Lung (tissue), 12 donors: ENCODE measurements around the gene STAC3. TPM values are rescaled to one million over a fixed set of nuclear protein-coding genes. Genes with fewer than 3 reads are reported as not detected.

Experiments
- ATAC-seq: fragments of 200-7000 bp; cut with Tn5 transposase; one replicate; pipeline ENCODE4 v1.9.1; 2020; ENCODE audit warnings: moderate number of reproducible peaks; ENCODE audit not compliant: insufficient read depth, low FRiP score
- DNase-seq, 3 donors: peaks; one replicate each; pipeline ENCODE4 v3.0.0-alpha.2; 2013 to 2017
- H3K27ac ChIP-seq, 2 donors: one replicate each; pipeline ENCODE4 v1.5.1; 2013; ENCODE audit warnings: mild to moderate bottlenecking in 2 of 2, moderate library complexity in 2 of 2, control low read depth in 1 of 2, inconsistent platforms in 1 of 2, low read depth in 1 of 2, low read length in 1 of 2
- H3K27me3 ChIP-seq, 3 donors: one replicate each; pipeline ENCODE4 v1.5.1; 2013; ENCODE audit warnings: low read length in 2 of 3; ENCODE audit not compliant: control insufficient read depth in 3 of 3, insufficient read depth in 3 of 3
- H3K36me3 ChIP-seq, 4 donors: one replicate each; pipeline ENCODE4 v1.5.1; 2013; ENCODE audit warnings: low read length in 4 of 4, mild to moderate bottlenecking in 1 of 4, moderate library complexity in 1 of 4; ENCODE audit not compliant: control insufficient read depth in 4 of 4, insufficient read depth in 4 of 4
- H3K4me1 ChIP-seq, 5 donors: one replicate each; pipeline ENCODE4 v1.5.1; 2013; ENCODE audit warnings: low read length in 5 of 5, mild to moderate bottlenecking in 2 of 5, moderate library complexity in 1 of 5; ENCODE audit not compliant: control insufficient read depth in 5 of 5, insufficient read depth in 5 of 5
- H3K4me3 ChIP-seq: one replicate; pipeline ENCODE4 v1.5.1; 2013; ENCODE audit warnings: mild to moderate bottlenecking, control low read depth, moderate library complexity
- H3K9ac ChIP-seq, 2 donors: one replicate each; pipeline ENCODE4 v1.5.1; 2013; ENCODE audit warnings: low read length in 2 of 2, control low read depth in 1 of 2; ENCODE audit not compliant: insufficient read depth in 1 of 2
- H3K9me3 ChIP-seq, 4 donors: one replicate each; pipeline ENCODE4 v1.5.1; 2013; ENCODE audit warnings: low read length in 3 of 4, mild to moderate bottlenecking in 1 of 4, moderate library complexity in 1 of 4; ENCODE audit not compliant: control insufficient read depth in 4 of 4, insufficient read depth in 3 of 4
- CTCF ChIP-seq: IDR thresholded peaks from 2 replicates; pipeline ENCODE4 v1.5.1; 2012; ENCODE audit warnings: mild to moderate bottlenecking; ENCODE audit errors: control extremely low read depth, extremely low read depth
- WGBS, 2 donors: extraction: QIAGEN DNeasy Blood & Tissue Kit; methylation state at CpG; one replicate each; pipeline ENCODE4 v1.1.7; 2013; 5-methylcytosine and 5-hydroxymethylcytosine counted together
- polyA plus RNA-seq, 2 donors: library from polyadenylated mRNA; stranded (reverse); fragments of 200-250 nt; gene quantifications; one replicate each; pipeline ENCODE4 v1.2.1, GENCODE V29; 2013
- total RNA-seq, 2 donors: library from RNA; depleted of rRNA in 1 of 2; stranded (reverse); fragments of >200 nt in 1 of 2; gene quantifications; one replicate each; pipeline ENCODE4 v1.2.1, GENCODE V29; 2014 to 2021
- donor health status: control.
- donor health status: control.
- donor health status: Bipolar disorder and iron deficiency.
- donor health status: healthy.
- donor health status: DM: yes; HTN: yes; CAD: no.

STAC3 gene
- total and polyA plus RNA-seq, 4 donors, result 1.7 to 7.4 (median 6.4) TPM

- Histone ChIP-seq H3K4me3 (no peak within 1 kb of the TSS), H3K27ac (no peak within 1 kb of the TSS), H3K9ac (no peak within 1 kb of the TSS), H3K36me3 (peaks cover 0 to 11% (median 4%) of the 10 kb centered on the region in 4 donors), H3K4me1 (peaks cover 0 to 36% (median 12%) of the 10 kb centered on the region in 5 donors), H3K27me3 (peaks cover 2 to 55% (median 39%) of the 10 kb centered on the region in 3 donors), H3K9me3 (no peaks in the 10 kb centered on the region)
- ATAC-seq (no peak), DNase-seq (peak in 1 of 3 donors; percentile 38)
- WGBS, 2 donors, result 1 to 4% methylated on average over 54 to 102 of the region's 102 CpGs
- no peak for TF ChIP-seq CTCF
These were observed 34.7 kb downstream of the STAC3 start, which contains the start of gene NXPH4 for GRCh38 chr12:57216014-57216911. TSS of gene NXPH4 (plus strand) at chr12:57216794. CDS start at chr12:57216970, 176 bp downstream.

GRCh38 chr12:57215668-57216013, 35.3 kb downstream of the STAC3 start:
- WGBS, 2 donors, result 16 to 18% methylated on average over 7 of the region's 7 CpGs
- Histone ChIP-seq H3K9ac (no peak overlapping the region), H3K27me3 (peaks cover 0 to 48% (median 33%) of the 10 kb centered on the region in 3 donors), H3K9me3 (no peaks in the 10 kb centered on the region), H3K4me1 (peaks cover 0 to 36% (median 12%) of the 10 kb centered on the region in 5 donors), H3K27ac (no peak overlapping the region), H3K36me3 (peaks cover 0 to 18% (median 7%) of the 10 kb centered on the region in 4 donors), H3K4me3 (no peak overlapping the region)
- TF ChIP-seq CTCF, result no peak
- ATAC-seq (no peak), DNase-seq (no peak)

- DNase-seq (no peak), ATAC-seq (no peak)
- Histone ChIP-seq H3K27me3 (peaks cover 0 to 45% (median 30%) of the 10 kb centered on the region in 3 donors), H3K4me1 (peaks cover 0 to 36% (median 12%) of the 10 kb centered on the region in 5 donors), H3K36me3 (peaks cover 0 to 23% (median 11%) of the 10 kb centered on the region in 4 donors), H3K4me3 (no peak overlapping the region), H3K27ac (no peak overlapping the region), H3K9me3 (no peaks in the 10 kb centered on the region), H3K9ac (no peak overlapping the region)
- 33 to 38% methylated on average over 11 of the region's 11 CpGs for WGBS, 2 donors
- TF ChIP-seq CTCF, result no peak
These were observed 35.9 kb downstream of the STAC3 start for GRCh38 chr12:57215065-57215464.
